Effector memory CD8-positive, alpha-beta T cell (primary cell): ENCODE results near the gene MGLL.
"Not testable (repeated sequence)": the region's sequence is repeated elsewhere in the genome, so short reads cannot be mapped to it uniquely, and the experiment has no call there.

Source experiments
- ATAC-seq: fragments of 150-1000 bp; cut with Tn5 transposase; replicated peaks from 2 replicates; pipeline ENCODE4 v1.10.0; 2021; ENCODE audit warnings: mild to moderate bottlenecking, moderate library complexity
- DNase-seq, 3 experiments: peaks; one replicate each; pipeline ENCODE4 v3.0.0; 2021
- H3K27ac Mint-ChIP-seq, 2 donors: one replicate each; pipeline ENCODE4 v1.8.0; 2022; ENCODE audit warnings: mild to moderate bottlenecking in 2 of 2, mixed read lengths in 2 of 2, moderate library complexity in 2 of 2
- H3K27me3 Mint-ChIP-seq, 2 donors: one replicate each; pipeline ENCODE4 v1.8.0; 2022; ENCODE audit warnings: mixed read lengths in 2 of 2
- H3K36me3 Mint-ChIP-seq: one replicate; pipeline ENCODE4 v1.8.0; 2022; ENCODE audit warnings: mild to moderate bottlenecking, moderate library complexity, mixed read lengths; ENCODE audit not compliant: insufficient read depth
- H3K4me1 Mint-ChIP-seq, 2 donors: one replicate each; pipeline ENCODE4 v1.8.0; 2022; ENCODE audit warnings: low read depth in 2 of 2, mixed read lengths in 2 of 2
- H3K4me3 Mint-ChIP-seq, 2 donors: one replicate each; pipeline ENCODE4 v1.8.0; 2022; ENCODE audit warnings: mild to moderate bottlenecking in 2 of 2, mixed read lengths in 2 of 2, moderate library complexity in 2 of 2
- H3K9me3 Mint-ChIP-seq, 2 donors: one replicate each; pipeline ENCODE4 v1.8.0; 2022; ENCODE audit warnings: mixed read lengths in 2 of 2

MGLL gene

DNA sequence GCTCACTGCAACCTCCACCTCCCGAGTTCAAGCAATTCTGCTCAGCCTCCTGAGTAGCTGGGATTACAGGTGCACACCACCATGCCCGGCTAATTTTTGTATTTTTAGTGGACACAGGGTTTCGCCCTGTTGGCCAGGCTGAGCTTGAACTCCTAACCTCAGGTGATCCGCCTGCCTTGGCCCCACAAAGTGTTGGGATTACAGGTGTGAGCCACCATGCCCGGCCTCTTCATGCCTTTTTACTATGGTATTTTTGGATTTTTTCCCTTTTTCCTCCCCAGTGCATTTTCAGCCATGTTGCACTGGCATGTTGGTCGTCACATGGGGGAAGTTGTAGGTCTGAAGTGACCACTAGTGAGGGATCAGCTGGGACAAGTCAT lies 140.2 kb downstream of the MGLL start:
- not testable (repeated sequence) for H3K9me3 Mint-ChIP-seq, H3K27ac Mint-ChIP-seq, H3K4me1 Mint-ChIP-seq, H3K27me3 Mint-ChIP-seq, DNase-seq, ATAC-seq, H3K36me3 Mint-ChIP-seq, H3K4me3 Mint-ChIP-seq

DNA sequence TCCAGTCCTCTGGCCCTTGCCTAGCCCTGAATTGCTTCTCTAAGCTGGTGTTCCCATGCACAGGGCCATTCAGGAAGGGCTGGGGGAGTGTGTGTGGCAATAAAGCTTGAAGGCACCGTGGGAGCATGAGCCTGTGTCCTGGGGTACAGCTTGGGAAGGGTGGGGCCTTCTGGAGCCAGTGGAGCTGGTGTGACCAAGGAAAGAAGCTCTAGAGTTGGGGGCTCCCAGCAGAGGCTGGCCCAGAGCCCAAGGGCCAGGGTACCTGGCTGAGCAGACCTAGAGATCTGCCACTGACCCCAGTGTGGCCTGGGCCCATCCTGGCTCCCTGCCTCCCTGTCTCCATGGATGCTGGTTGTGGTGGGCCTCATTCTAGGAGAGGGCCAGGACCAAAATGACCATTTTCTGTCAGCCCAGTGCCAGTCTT lies 141.5 kb downstream of the MGLL start:
- Mint-ChIP-seq H3K27me3 (no peaks in the 10 kb centered on the region), H3K4me1 (peaks cover 6 to 16% of the 10 kb centered on the region in 2 donors), H3K36me3 (peaks cover 9% of the 10 kb centered on the region), H3K27ac (peak overlapping the region in 1 of 2 donors; percentile 65), H3K4me3 (no peak overlapping the region), H3K9me3 (no peaks in the 10 kb centered on the region)
- DNase-seq (no peak), ATAC-seq (no peak)

DNA sequence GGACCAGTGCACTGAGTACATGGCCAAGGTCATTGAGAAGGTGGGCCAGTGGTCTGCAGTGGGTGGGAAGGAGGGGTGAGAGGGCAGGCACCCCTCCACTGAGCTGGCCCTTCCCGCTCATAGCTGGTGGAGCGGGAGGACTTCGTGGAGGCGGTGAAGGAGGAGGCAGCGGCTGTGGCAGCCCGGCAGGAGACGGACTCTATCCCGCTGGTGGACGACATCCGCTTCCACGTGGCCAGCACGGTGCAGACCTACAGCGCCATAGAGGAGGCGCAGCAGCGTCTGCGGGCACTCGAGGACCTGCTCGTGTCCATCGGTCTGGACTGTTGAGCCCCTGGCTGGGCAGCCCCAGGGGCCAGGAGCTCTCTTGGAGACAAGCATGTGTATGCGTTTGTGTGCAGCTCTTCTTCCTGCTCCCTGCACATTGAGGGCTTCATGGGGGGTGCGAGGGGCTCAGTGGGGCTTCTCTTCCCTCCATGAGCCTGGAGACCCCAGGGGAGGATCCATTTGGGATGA lies 142.1 kb downstream of the MGLL start:
- ATAC-seq (no peak), DNase-seq (no peak)
- Mint-ChIP-seq H3K9me3 (no peaks in the 10 kb centered on the region), H3K4me3 (no peak overlapping the region), H3K27ac (peak overlapping the region; percentile 29 to 41), H3K27me3 (no peaks in the 10 kb centered on the region), H3K4me1 (peaks cover 10 to 20% of the 10 kb centered on the region in 2 donors), H3K36me3 (peaks cover 9% of the 10 kb centered on the region)

DNA sequence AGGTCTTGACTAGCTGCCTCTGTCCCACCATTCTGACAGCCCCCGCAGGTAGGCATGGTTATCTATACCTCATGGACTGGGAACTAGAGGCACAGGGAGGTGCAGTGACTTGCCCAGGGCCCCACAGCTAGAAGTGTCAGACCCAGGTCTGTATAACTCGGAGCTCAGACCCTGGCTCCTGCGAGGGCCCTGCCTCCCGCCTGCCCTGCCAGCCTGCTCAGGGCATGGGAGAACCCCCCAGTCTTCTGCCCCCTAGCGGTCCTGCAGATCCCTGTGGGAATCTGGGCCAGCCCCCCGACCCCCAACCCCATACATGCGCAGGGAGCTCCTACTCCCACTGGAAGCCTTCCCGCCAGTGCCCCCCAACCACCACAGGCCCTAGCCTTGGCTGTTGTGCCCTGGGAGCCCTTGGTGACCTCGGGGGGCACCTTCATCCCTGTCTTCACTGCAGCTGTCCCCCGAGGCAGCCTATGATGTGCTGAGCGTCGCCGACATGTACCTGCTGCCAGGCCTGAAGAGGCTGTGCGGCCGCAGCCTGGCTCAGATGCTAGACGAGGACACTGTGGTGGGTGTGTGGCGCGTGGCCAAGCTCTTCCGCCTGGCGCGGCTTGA lies 142.7 kb downstream of the MGLL start:
- DNase-seq (no peak), ATAC-seq (no peak)
- no peak overlapping the region for H3K4me3 Mint-ChIP-seq
- peaks cover 9% of the 10 kb centered on the region for H3K36me3 Mint-ChIP-seq
- H3K9me3 Mint-ChIP-seq, result no peaks in the 10 kb centered on the region
- H3K27ac Mint-ChIP-seq, result peak overlapping the region; percentile 29 to 41
- no peaks in the 10 kb centered on the region for H3K27me3 Mint-ChIP-seq
- H3K4me1 Mint-ChIP-seq, result peaks cover 15 to 26% of the 10 kb centered on the region in 2 donors

DNA sequence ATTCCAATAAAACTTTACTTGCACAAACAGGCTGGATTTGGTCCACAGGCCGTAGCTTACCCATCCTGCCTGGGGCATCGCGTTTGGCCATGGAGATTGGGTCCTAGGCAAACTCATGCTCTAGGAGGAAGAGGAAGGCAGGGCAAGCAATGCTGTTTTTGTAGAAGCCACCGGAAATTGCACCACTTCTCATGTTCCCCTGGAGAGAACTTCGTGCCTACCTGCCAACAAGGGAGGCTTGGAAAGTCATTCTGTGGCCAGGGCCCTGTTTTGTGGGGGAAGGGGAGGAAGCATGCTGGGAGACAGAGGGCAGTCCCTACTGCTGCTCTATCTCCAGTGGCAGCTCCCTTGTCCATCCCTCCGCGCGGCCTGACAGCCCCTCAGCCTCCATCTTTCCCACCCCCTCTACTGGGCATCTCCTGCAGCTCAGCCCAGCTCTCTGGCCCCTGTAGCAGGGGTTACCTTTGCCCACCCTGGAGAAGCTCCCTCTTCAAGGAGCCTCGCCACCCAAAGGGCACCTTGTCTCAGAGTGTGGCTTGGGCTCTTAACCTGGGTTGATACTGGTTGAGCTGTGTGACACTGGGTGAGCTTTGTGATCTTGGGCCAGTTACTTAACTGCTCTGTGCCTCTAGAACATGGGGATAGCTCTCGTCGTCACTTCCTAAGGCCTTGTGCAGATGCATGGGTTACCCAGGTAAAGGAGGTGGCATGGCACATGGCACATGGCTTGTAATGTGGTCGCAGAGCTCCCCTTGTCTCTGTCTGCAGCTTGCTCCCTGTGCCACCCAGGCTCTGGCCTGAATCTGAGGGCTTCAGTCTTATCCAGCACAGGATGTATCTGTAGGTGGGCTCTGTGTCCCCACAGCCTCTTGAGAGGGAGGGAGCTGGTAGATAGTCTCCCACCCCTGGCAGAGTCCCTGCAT lies 143.4 kb downstream of the MGLL start:
- no peak for DNase-seq
- Mint-ChIP-seq H3K27ac (peak overlapping the region in 1 of 2 donors; percentile 6), H3K4me3 (no peak overlapping the region), H3K4me1 (peaks cover 19 to 33% of the 10 kb centered on the region in 2 donors), H3K27me3 (no peaks in the 10 kb centered on the region), H3K36me3 (peaks cover 9% of the 10 kb centered on the region), H3K9me3 (no peaks in the 10 kb centered on the region)
- no peak for ATAC-seq

DNA sequence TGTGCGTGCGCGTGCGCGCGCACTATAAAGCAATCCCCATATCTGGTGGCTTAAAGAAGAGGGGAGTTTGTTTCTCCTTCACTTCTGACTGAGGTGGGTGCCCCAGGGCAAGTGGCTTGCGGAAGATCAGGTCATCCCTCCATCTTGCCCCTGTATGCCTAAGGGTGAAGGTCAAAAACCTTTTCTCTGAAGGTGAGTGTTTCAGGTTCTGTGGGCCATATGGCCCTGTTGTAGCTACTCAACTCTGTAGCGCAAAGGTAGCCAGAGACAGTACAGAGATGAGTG lies 144.1 kb downstream of the MGLL start:
- Mint-ChIP-seq H3K9me3 (no peaks in the 10 kb centered on the region), H3K4me3 (no peak overlapping the region), H3K27me3 (no peaks in the 10 kb centered on the region), H3K27ac (no peak overlapping the region), H3K4me1 (peaks cover 23 to 34% of the 10 kb centered on the region in 2 donors), H3K36me3 (peaks cover 9% of the 10 kb centered on the region)
- DNase-seq (no peak), ATAC-seq (no peak)

DNA sequence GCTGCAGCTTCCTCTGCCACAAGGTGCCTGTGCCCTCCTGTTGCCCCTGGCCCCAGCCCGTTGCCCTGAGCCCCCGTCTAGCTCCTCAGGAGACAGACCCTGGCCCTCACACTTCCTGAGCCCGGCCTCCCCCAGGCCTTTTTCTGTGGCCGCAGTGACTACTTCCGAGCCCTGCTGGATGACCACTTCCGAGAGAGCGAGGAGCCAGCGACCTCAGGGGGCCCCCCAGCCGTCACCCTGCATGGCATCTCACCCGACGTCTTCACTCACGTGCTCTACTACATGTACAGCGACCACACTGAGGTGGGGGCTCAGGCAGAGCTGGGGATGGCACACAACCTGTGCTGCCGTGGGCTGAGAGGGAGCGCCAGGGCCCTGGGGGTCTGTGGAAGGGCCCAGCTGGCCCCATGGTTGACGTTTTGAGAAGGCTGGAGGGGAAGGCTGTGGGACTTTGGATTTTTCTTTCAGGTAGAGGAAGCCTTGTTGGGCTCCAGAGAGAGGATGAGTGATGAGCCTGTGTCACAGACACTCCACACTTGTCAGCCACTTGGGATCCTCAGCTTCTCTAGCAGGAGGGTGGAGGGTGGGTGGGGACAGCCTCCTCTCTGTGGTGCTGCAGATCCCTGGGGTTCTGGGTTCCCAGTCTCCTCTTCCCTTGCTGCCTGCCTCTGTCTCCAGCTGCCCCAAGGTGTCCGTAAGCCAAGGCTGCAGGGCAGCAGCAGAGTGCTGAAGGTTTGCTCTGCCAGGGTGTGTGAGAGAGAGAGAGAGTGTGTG lies 144.6 kb downstream of the MGLL start:
- Mint-ChIP-seq H3K9me3 (no peaks in the 10 kb centered on the region), H3K27me3 (no peaks in the 10 kb centered on the region), H3K4me3 (no peak overlapping the region), H3K27ac (no peak overlapping the region), H3K36me3 (peaks cover 9% of the 10 kb centered on the region), H3K4me1 (peaks cover 23 to 34% of the 10 kb centered on the region in 2 donors)
- no peak for DNase-seq
- ATAC-seq, result no peak

DNA sequence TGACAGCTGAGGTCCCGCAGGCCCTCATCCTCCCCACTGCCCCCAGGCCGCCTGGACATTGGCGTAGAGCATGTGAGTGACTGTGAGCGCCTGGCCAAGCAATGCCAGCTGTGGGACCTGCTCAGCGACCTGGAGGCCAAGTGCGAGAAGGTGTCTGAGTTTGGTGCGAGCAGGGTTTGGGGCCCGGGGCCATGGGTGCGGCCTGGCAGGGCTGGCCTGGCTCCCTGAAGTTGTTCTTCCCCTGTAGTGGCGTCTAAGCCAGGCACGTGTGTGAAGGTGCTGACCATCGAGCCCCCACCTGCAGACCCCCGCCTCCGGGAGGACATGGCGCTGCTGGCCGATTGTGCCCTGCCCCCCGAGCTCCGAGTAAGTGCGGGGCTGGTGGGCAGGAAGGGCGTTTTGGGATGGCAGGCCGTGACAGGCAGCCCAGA lies 145.4 kb downstream of the MGLL start:
- H3K27ac Mint-ChIP-seq, result no peak overlapping the region
- no peaks in the 10 kb centered on the region for H3K9me3 Mint-ChIP-seq
- H3K36me3 Mint-ChIP-seq, result peaks cover 10% of the 10 kb centered on the region
- no peak for DNase-seq
- ATAC-seq, result no peak
- peaks cover 23 to 36% of the 10 kb centered on the region in 2 donors for H3K4me1 Mint-ChIP-seq
- no peak overlapping the region for H3K4me3 Mint-ChIP-seq
- H3K27me3 Mint-ChIP-seq, result no peaks in the 10 kb centered on the region

DNA sequence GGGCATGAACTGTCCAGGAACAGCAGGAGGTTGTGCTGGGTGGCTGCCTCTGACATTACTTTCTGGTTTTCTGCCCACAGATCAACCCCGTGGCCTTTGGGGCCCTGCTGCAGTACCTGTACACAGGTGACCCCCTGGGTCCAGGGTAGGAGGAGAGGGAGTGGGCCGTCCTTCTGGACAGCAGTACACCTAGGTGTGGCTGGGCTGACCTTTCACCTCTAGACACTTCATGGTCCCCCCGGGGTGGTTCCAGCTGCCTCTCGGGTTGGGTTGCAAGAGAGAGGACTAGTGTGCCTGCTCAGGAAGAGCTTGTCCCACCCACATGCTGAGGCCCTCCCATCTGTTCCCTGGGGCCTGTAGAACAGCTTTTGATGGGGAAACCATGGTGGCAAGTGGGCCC lies 145.9 kb downstream of the MGLL start:
- H3K27ac Mint-ChIP-seq, result peak overlapping the region in 1 of 2 donors; percentile 79
- H3K9me3 Mint-ChIP-seq, result no peaks in the 10 kb centered on the region
- no peaks in the 10 kb centered on the region for H3K27me3 Mint-ChIP-seq
- DNase-seq, result no peak
- H3K4me3 Mint-ChIP-seq, result no peak overlapping the region
- peaks cover 28 to 39% of the 10 kb centered on the region in 2 donors for H3K4me1 Mint-ChIP-seq
- ATAC-seq, result no peak
- peaks cover 15% of the 10 kb centered on the region for H3K36me3 Mint-ChIP-seq

DNA sequence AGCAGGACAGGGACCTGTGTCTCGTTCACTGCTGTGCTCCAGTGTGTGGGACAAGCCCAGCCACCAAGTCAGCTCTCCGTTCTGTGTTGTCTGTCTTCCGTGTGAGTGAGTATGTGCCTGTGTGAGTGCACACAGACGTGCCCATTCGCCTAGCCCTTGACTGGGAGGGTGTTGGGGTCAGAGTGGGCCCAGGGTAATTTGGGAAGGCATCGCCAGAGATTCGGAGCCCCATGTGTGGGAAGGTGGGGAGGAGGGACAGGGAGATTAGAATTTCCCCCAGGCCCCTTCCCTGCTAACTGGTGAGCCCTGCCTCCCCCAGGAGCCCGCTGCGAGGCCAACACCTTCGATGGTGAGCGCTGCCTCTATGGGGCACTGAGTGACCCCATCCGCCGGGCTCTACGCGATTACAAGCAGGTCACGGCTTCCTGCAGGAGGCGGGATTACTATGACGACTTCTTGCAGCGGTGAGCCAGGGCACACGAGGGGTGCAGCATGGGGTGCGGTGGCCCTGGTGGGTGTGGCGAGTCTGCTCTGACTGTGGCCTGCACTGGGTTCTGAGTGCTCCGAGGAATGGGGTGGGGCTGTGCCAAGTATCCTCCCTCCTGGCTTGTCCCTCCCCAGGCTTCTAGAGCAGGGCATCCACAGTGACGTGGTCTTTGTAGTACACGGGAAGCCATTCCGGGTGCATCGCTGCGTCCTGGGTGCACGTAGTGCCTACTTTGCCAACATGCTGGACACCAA lies 146.5 kb downstream of the MGLL start:
- Mint-ChIP-seq H3K36me3 (peaks cover 21% of the 10 kb centered on the region), H3K27me3 (no peaks in the 10 kb centered on the region), H3K4me3 (peak overlapping the region; percentile 8 to 19), H3K9me3 (no peaks in the 10 kb centered on the region), H3K27ac (peak overlapping the region in 1 of 2 donors; percentile 79), H3K4me1 (peaks cover 29 to 39% of the 10 kb centered on the region in 2 donors)
- ATAC-seq (no peak), DNase-seq (no peak)

DNA sequence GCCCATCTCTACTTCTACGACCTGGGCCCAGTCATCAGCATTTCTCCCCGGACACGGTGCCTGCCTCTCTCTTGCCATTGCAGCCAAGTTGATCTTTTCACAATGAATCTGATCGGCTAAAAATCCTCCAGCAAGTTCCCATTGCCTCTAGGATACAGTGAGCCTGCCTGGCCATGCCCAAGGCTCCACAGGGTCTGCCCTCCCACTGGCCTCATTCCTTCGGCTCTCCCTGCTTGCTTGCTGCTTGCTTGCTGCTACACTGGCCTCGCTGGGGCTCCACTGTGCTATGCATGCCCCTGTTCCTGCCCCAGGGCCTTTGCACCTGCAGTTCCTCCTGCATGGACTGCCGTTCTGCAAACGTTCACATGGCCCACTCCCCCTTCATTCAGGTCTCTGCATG lies 147.5 kb downstream of the MGLL start:
- peak overlapping the region in 1 of 2 donors; percentile 57 for H3K27ac Mint-ChIP-seq

DNA sequence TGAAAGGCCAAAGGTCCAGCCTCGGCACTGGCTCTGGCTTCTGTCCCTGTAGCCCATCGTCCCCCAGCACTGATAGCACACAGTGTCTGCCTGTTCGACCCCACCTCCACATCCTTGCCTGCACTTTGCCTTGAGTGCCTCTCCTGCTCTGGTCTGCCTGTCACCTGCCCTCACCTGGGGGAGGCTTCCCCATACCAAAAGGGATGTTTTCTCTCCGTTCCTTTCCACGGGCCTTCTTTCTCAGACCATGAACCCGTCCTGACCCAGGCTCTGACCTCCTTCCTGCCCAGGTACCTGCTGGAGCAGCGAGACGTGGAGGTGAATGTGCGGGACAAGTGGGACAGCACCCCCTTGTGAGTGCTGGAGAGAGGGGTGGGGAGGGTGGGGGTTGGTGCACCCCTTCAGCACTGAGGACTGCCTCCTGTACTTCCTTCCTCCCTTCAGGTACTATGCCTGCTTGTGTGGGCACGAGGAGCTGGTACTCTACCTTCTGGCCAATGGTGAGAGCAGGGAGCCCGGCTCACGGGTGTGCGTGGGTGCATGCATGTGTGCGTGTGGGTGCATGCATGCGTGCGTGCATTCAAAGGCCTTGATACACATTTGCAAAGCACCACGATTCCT lies 148.1 kb downstream of the MGLL start:
- Mint-ChIP-seq H3K4me3 (peak overlapping the region; percentile 92 to 93), H3K36me3 (peaks cover 22% of the 10 kb centered on the region), H3K27me3 (no peaks in the 10 kb centered on the region), H3K27ac (peak overlapping the region; percentile 95), H3K9me3 (no peaks in the 10 kb centered on the region), H3K4me1 (peaks cover 29 to 39% of the 10 kb centered on the region in 2 donors)
- ATAC-seq, result no peak
- no peak for DNase-seq

More for the DNA sequence above, 147.5 kb downstream of the MGLL start:
- Mint-ChIP-seq H3K4me1 (peaks cover 29 to 39% of the 10 kb centered on the region in 2 donors), H3K9me3 (no peaks in the 10 kb centered on the region), H3K36me3 (peaks cover 21% of the 10 kb centered on the region), H3K27me3 (no peaks in the 10 kb centered on the region), H3K4me3 (peak overlapping the region; percentile 92 to 93)
- ATAC-seq, result no peak
- DNase-seq, result no peak
